GM19023 (cell line): Measurements from ENCODE around the gene DCAF8.
"Not testable (repeated sequence)": the region's sequence is repeated elsewhere in the genome, so short reads cannot be mapped to it uniquely, and the experiment has no call there.

ENCODE experiments used
- ATAC-seq: cut with Tn5 transposase; IDR thresholded peaks from one replicate; pipeline ENCODE4 v1.9.1; 2021; ENCODE audit warnings: mild to moderate bottlenecking, moderate library complexity; ENCODE audit not compliant: unreplicated experiment

DCAF8 gene

GRCh38 chr1:160261893-160262794 lies at the start of gene DCAF8:
Gene DCAF8 (minus strand): TSS chr1:160262549. CDS start chr1:160244008, 18,541 bp downstream.
- peak; percentile 82 for ATAC-seq

GRCh38 chr1:160309571-160309970 lies 47.2 kb upstream of the DCAF8 start:
- no peak for ATAC-seq

- no peak for ATAC-seq
Observed at GRCh38 chr1:160309185-160309557, 46.8 kb upstream of the DCAF8 start.

- no peak for ATAC-seq
Observed at GRCh38 chr1:160308451-160309184, 46.3 kb upstream of the DCAF8 start.

- no peak for ATAC-seq
Observed at GRCh38 chr1:160307118-160307791, 44.9 kb upstream of the DCAF8 start.

GRCh38 chr1:160300173-160300572 lies 37.8 kb upstream of the DCAF8 start:
- ATAC-seq = no peak

- no peak for ATAC-seq
Observed at GRCh38 chr1:160296036-160296435, 33.7 kb upstream of the DCAF8 start.

GRCh38 chr1:160293020-160293968 lies 30.9 kb upstream of the DCAF8 start:
- ATAC-seq = no peak

- ATAC-seq = peak; percentile 76
Observed at GRCh38 chr1:160291248-160292220, 29.2 kb upstream of the DCAF8 start.

GRCh38 chr1:160287769-160288168 lies 25.4 kb upstream of the DCAF8 start:
- ATAC-seq = not testable (repeated sequence)

- no peak for ATAC-seq
Observed at GRCh38 chr1:160285506-160285905, 23.2 kb upstream of the DCAF8 start.

- ATAC-seq = peak; percentile 98
Observed at GRCh38 chr1:160284782-160285344, 22.5 kb upstream of the DCAF8 start, which contains the start of gene PEX19. Gene PEX19 (minus strand): TSS chr1:160285133. CDS start chr1:160285124, 9 bp downstream.

GRCh38 chr1:160284220-160284781 lies 22.0 kb upstream of the DCAF8 start:
- ATAC-seq = peak; percentile 20

GRCh38 chr1:160282807-160283206 lies 20.5 kb upstream of the DCAF8 start:
- no peak for ATAC-seq

- ATAC-seq = no peak
Observed at GRCh38 chr1:160277987-160278386, 15.6 kb upstream of the DCAF8 start.

- ATAC-seq = no peak
Observed at GRCh38 chr1:160277330-160277729, 15.0 kb upstream of the DCAF8 start.

- no peak for ATAC-seq
Observed at GRCh38 chr1:160271025-160271424, 8.7 kb upstream of the DCAF8 start.

GRCh38 chr1:160267284-160267991 lies 5.1 kb upstream of the DCAF8 start:
- no peak for ATAC-seq
